Eye (tissue), 1 donor: ENCODE data around the gene CAMK1D.

Experiments used
- DNase-seq: peaks from one replicate; pipeline ENCODE4 v3.0.0-alpha.2; 2015

Gene CAMK1D

DNA sequence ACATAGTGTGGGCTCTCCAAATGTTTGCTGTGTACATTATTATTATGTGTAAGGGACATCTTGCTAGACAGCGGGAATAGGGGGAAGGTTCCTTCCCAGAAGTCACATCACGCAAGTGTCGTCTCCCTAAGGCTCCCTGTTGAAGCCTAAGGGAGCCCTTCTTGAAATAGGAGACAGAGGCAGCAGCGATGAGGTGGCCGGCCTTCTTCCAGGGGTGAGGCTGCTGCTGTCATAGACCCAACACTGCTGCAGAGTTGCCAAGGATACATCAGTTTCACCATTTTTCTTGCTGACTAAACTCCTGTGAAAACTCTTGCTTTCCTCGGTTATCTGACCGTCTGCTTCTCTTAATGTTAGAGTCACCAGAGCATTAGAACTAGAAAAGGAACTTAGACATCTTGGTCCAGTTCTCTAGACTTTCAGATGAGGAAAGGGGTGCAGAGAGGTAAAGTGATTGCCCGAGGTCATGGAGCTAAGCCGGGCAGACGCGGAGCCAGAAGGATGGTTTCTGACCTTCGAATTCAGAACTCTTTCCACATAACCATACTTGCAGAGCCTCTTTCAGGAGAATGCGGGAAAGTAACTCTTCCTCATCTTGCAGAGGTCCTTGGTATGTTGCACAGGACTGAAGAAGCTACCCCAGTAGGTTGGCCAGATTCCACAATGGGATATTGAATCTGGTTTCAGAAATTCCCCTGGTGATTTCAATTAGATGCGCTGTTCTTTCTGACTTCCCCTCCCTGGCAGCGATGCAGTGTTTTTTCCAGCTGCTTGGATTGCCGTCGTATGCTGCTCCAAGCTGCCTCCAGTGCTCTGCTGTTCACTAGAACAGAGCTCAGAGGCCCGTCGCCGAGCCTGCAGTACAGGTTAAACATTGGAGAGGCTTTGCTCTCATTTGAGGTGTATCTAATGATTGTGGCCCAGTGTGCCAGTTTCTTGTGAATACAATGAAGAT, 217.1 kb downstream of the CAMK1D start:
- peak; percentile 42 for DNase-seq

DNA sequence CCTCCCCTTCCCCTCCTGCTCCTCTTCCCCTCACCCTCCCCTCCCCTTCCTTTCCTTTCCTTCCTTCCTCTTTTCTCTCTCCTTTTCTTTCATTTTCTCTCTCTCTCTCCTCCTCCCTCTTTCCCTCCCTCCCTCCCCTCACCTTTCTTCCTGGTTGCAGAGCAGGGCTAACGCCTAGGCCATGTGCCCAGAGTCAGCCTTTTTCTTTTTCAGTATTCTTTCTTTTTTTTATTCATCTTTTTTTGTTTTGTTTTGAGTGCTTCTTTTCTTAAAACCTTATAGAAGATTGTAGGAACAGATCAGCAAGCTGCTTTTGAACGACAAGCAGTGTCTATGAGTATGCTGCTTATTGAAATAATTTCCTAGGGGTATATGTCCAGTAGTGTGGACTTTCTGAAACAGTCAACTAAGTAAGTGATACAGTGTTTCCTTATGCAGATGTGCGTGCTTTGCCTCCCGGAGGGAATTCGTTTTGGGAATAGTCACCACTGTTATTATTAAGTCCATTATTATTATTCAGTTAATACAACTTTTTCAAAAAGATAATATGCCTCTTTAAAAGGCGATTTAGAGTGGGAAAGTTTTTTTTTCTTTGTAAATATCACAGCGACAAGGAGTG, 219.2 kb downstream of the CAMK1D start:
- DNase-seq: no peak

DNA sequence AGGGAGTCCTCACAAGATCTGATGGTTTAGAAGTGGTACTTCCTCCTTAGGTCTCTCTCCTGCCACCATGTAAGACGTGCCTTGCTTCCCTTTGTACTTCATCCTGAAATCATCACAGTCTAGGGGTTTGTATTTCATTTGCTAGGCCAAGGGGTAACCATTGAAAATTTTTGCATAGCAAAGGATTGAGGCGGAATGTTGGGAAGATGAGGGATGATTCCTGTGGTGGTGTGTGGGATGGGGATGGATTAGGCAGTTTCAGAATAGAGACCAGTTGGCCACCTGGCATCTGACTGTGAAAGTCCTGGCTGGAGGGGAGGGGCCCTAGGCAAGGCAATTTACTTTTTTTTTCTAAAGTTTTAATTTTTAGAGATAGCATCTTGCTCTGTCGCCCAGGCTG, 222.9 kb downstream of the CAMK1D start:
- DNase-seq: no peak

DNA sequence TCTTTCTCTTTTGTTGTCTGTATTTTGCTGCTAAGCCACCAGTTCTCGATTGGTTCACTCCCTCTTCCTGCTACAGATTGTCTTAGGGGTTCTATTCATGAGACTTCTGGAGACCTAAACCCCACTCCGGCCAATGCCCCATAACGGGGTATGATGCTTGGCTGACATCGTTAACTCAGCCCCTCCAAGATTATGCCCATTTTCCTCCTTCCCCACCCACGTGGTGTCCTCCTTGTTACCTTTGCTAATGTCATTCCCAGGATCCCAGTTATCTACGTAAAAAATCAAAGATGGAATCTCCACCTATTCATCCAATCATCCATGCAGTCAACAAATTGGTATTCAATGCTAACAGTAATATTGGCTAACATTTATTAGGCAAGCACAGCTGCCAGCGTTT, 228.3 kb downstream of the CAMK1D start:
- DNase-seq: no peak

DNA sequence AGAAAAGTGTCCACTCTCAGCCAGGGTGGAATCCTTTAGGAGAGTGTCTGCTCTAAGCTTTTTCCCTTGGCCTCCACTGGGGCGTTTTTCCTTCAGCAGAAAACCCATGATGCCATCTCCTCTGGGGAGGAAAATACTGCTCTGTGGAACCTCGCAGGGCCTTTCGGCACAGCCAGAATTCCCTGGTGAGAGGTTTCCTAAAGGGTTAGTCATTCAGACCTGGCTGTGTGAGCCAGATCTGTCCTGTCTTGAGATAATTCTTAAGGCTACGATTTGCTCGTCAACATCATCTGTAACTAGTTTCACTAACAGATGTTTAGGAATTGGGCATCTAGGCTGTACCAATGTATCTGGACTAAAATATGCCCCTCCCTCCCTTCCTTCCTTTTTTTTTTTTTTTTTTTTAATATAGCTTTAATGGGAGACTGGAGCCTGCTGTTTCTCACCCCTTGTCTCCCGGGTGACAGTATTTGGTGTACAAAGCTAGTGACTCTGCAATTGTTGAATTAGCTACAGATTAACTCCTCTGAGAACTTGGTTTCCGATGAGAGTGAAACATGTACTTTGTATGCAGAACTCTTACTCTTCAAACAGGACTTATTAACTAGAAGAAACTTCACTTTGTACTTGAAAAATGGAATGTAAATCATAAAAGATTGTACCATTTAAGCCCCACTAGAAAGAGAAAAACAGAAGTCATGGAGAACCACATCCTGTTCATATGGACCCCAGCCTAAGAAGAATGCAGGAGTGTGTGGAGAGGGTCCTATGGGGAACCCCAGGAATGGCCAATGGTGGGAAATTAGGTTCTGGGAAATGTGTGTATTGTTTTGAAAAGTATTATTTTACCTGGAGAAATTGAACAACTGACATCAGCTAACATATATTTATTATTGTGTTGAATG, 230.9 kb downstream of the CAMK1D start:
- no peak for DNase-seq

DNA sequence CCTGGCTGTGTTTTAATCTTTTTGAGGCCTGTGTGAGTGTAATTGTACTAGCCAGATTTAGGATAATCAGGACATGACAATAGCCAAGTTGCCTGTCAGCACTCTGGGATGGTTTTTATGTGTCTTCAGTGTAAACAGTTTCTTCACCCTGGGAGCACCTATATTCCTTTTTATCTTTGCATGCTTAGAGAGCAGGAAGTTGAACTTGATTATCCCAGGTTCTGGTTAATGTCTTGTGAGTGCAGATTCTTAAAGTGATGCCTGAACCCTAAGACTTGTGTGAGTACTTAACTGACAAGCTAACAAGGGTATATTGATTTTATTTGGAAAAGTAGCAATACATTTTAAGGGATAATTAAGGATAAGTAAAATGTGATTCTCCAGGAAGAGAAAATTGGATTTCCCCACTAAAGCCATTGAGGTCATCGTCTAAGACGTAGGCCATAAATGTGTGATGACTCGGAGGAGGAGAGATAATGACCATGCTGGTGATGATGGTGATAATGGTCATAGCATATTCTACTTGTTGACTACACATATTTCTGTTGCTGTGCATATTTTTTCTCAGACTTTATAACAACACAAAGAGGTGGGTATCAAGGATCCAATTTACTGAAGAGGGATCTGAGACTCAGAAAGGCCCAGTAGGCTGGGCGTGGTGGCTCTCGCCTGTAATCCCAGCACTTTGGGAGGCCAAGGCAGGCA, 234.7 kb downstream of the CAMK1D start:
- DNase-seq: no peak

DNA sequence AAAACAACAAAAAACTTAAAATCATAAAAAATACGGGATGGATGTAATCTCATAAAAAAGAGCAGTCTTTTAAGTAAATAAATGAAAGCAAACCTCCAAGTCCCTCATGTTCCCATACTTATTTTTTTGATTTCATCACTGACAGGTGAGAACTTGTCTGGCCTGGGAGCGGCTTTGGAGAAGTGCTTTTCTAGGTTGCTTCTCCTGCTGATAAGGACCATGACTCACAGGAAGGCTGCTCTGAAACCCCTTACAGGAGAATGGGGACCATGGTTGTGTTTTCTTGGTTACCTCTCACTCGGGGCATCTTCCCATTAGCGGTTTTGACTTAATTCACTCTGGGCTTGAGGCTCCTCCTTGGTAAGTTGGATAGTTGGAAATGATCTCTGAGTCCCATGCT, 237.4 kb downstream of the CAMK1D start:
- no peak for DNase-seq

DNA sequence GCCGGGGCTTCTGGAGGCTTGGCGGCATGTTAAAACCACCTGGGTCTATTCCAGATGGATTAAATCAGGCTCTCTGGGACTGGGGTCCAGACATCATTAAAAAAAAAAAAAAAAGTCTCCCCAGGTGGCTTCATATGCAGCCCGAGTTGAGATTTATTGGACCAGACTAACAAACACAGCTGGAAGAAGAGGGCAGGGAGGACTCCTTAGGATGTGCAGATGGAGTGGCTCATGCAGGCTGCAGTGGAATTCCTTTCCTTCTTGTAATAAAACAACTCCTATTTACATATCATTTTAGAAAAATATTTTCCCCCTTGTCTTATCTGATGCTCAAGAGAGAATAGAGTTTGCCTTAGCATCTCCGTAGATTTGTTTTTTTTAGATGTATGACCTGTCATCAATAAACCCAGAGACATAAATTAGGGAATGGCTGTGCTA, 238.1 kb downstream of the CAMK1D start:
- peak; percentile 44 for DNase-seq

DNA sequence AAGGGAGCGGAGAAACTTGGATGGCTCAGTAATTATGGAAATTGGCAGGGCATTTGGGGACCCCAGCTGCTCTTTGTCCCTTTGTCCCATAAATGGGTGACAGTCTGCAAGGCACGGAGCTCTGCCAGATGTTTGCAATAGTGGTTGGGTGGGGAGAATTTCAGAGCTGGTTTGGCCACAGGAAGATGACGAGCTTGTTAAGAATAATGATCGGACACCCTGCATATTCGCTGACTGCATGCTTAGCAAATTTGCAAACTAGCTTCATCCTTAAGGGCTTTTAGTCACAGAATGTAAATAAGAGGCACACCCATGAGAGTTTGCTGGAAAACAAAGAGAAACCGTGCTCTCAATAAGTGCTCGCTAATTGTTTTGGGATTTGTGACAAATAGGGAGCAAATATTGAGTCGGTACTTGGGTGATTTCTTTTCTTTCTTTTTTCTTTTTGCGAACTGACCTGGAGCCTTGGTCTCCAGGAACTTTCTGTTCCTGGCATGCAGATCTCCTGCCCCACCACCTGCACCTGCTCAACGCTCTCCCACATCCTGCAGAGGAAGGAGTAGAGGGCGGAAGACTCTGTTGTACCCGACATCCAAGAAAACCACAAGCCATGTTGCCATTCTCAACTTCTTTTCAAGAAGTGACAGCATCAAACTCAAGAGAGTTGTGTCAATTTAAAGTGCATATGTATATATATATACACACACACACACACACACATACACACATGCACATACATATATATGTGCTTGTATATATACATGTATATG, 238.9 kb downstream of the CAMK1D start:
- DNase-seq: peak; percentile 15

DNA sequence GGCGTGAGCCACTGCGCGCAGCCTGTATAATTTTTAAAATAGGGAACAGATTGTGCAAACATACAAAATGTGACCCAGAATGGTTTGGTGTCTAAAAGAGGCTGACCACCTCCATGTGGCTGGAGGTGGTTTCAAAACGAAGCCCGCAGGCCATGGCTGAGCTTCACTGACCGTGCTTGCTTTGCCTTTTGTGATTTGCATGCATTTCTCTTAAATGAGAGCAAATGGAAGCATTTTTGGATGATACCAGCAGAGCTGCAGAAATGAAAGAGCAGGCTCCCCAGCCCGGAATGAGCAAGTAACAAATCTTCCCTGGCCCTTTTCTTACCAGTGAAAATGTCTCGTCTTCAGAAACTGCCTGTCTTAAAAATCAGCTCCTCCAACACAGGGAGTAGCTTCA, 239.9 kb downstream of the CAMK1D start:
- DNase-seq: no peak

DNA sequence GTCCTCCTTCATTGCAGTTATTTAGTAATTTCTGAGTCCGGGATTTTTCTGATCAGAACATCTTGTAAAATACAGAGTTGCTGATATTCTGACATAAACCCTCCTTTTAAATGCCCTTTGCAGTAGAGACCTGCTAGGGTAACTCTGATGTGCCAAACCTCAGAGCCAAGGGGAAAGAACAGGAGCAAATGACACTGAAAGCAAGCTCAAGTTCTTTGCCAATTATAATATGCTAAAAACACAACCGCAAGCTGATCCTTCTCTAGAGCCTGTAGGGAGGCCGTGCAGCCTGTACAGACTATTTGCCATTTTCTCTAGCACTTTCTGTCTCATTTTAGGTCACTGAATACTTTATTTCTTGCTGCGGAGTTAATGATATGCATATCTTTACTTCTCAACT, 240.4 kb downstream of the CAMK1D start:
- DNase-seq: no peak

DNA sequence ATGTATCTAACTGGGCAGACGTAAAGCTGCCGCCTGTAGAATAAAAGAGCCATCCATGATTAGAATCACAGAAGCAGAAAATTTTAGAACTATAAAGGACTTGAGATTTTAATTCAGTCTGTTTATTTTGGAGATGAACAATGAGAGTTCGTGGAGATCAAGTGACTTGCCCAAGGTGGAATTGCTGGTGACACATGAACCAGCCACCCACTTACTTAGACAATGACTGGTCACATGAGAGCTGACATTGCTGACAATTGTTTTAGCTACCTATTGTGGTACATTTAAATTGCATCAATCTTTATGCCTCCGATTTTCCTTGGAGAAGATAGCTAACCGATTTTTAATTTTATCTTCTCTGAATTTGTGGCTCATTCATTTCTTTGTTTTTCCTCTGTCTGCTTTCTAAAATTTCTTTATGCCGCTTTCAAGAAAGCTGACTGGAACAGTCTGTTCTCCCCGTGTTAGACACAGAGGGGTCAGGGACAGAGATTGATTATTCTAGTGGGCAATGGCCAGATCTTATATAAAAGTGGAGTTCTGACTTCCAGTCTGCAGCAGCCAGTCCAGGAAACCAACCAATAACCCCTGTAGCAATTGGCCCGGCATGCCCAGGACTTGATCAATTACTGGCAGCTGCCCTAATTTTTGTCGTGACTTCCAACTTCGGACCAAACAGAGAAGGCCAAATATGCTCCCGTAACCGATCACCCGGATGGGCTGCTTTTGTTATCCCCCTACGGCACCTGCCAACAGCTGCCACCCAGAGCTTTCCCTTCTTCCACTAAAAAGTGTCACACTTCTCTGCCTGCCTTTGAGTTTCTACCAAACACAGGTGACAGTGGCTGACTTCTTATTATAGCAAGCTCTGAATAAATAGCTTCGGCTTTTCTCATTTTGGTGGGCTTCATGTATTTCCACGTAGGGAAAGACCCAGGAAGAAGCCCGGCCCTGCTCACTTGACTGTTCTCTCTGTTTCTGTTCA, 241.6 kb downstream of the CAMK1D start:
- DNase-seq: peak; percentile 27

DNA sequence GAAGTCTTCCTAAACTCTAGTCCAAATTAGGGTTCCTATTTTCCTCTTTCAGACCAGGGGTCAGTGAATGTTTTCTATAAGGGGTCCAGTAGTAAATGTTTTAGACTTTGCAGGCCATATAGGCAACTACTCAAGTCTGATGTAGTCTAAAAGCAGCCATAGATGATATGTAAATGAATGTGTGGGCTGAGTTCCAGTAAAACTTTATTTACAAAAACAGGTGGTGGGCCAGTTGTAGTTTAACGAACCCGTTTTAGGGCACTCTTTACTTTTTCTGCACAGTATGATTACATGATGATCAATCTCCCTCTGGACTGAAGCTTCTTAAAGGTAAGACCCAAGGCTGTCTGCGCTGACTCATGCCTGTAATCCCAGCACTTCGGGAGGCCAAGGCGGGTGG, 243.6 kb downstream of the CAMK1D start:
- DNase-seq: no peak

DNA sequence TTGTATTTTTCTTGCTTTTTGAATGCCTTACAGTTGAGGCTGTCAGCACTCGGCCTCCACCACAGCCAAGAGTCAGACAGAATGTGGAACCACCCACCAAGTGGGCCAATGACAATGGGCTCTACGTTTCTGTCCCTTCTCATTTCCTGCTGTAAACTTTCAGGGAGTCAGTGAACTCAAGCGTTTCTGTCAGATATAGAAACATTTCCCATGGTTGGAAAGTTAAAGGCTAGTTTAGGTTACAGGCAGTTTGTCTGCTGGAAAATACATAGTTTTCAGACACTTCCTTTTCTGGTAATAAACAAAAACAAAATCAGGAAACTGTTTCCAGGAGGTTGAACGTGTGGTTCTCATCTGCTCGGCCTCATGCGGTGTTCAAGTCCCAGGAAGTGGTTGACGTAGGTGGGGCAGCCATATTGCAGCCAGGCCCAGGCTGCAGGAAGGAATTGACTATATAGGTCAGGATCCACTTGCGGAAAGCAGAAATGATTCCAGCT, 245.1 kb downstream of the CAMK1D start:
- DNase-seq: no peak

DNA sequence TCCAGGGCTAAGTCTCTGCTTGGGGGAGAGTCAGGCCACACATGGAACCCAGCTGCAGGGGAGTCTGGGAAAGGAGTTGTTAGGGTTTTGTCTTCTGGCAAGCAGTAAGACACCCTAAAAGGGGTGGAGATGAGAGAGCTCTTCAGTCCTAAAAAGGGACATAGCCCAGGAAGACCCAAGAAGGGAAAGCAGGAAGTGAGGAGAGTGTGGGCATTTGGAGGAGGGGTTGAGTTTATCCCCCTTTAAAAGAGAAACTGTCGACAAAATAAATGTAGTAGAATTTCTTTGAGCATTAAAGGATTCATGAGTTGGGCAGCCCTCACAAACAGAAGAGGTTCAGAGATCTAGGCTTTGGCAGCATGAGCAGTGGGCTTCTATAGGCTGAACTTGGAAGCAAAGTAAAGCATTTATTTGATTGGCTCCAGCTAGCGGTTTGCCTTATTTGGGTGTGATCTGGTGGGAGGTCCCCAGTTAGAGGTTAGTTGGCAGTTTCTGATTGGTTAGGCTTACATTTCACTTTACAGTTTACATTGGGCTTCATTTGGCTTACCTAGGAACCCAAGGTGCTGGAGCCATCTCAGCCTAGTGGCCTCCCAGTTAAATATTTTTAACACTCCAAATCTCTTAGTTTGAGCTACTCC, 246.7 kb downstream of the CAMK1D start:
- no peak for DNase-seq

DNA sequence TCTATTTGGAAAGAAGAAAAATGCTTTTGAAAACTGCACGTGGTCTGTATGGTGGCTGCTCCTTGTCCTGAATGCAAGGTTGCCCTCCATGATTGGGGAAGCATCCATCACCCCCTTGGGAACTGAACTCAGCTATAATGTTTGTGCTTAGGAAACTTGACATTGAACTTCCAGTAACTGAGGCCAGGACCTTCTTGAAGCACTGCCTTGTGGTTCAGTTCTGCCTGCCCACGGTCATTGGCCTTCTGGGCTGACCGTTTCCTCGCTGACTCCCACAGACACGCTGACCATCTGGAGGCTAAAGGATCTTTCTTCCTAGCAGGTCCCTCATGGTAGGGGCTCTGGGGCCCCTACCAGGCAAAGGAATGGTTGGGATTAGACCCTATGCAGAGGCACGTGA, 247.8 kb downstream of the CAMK1D start:
- no peak for DNase-seq

DNA sequence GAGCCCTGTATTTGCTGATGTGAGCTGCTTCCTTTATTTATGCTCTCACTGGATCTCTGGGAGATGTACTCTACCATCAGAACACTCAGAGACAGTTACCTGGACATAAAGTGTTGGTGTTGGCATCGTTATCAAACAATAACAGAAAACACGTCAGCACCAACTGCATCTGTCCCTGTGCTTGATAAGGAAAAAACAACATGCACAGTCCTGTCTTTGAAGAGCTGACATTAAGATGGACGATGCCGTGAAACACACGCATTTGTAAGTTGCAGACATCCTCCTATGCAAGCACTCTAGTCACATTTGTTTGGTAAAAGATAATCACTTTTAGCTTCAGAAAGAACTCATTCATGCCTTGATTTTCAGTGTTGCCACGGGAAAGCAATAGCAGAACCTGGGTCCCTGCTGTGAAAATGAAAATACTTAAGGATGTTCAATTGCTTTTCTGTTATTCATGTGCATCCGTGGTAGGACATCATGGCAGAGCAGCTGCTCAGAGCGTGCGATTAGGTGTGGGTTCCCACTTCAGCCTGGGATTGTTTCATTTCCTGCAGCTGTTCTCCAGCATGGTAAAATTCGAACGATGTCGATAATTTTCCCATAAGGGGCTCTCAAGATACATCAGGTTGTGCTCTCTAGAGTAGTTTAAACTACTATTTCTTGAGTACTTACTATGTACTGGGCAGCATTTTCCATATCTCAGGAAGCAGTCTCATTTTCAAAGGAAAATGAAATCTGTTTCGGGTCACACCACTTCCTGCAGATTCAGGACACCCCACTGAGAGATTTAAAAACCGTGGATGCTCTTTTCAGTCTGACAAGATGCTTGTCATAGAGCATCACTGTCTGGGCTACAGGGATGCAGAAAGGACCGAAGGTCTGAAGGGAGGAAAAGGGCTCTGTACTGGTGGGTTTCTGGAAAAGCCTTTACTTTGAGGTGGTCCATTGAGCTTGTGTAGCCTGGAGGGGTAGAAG, 248.7 kb downstream of the CAMK1D start:
- peak; percentile 59 for DNase-seq

DNA sequence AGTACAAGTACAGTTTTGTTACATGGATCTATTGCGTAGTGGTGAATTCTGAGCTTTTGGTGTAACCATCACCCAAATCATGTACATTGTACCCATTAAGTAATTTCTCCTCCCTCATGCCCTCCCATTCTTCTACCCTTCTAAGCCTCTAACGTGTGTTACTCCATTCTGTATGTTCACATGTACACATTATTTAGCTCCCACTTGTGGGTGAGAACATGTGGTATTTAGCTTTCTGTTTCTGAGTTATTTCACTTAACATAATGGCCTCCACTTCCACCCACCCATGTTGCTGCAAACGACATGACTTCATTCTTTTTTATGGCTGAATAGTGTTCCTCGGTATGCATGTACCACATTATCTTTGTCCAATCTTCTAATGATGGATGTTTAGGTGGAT, 251.3 kb downstream of the CAMK1D start:
- no peak for DNase-seq

DNA sequence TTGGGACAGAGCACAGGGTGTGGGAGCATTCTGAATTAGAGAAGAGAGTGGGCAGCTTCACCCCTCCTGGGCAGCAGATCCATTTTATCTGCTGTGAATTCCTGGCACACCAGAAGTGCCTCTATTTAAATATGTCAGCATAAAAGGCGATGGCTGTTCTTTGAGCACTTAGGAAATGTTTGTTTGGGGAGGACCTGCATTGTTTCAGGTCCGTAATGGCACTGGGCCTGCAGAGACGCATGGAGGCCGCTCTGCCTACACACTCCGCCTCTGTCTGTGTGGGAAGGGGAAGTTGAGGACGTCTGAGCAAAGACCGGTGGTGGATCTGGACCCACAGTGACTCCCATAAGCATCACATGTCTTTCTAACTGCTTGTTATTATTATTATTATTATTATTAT, 253.2 kb downstream of the CAMK1D start:
- DNase-seq: no peak
